ENCODE results near the gene ZBTB5. TPM values are rescaled to one million over a fixed set of nuclear protein-coding genes. Genes with fewer than 3 reads are reported as not detected.

ZBTB5 gene
- total and polyA plus RNA-seq, 9 of the 15 experiments (the other 6 are each of a cell fraction or from before 2014, with no cell fraction given), result 2.3 to 43.2 (median 15.5) TPM

GRCh38 chr9:37433867-37434371, 31.3 kb downstream of the ZBTB5 start (continued):
- TF ChIP-seq, protein P1, sequence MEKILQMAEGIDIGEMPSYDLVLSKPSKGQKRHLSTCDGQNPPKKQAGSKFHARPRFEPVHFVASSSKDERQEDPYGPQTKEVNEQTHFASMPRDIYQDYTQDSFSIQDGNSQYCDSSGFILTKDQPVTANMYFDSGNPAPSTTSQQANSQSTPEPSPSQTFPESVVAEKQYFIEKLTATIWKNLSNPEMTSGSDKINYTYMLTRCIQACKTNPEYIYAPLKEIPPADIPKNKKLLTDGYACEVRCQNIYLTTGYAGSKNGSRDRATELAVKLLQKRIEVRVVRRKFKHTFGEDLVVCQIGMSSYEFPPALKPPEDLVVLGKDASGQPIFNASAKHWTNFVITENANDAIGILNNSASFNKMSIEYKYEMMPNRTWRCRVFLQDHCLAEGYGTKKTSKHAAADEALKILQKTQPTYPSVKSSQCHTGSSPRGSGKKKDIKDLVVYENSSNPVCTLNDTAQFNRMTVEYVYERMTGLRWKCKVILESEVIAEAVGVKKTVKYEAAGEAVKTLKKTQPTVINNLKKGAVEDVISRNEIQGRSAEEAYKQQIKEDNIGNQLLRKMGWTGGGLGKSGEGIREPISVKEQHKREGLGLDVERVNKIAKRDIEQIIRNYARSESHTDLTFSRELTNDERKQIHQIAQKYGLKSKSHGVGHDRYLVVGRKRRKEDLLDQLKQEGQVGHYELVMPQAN (IDR thresholded peaks at IDR 0.05; ENCODE audit: borderline replicate concordance), result no peak
- TF ChIP-seq NFRKB (IDR thresholded peaks at IDR 0.05; ENCODE audit: low read depth), result no peak
- no peak for TF ChIP-seq HNRNPL (IDR thresholded peaks at IDR 0.05; ENCODE audit: low read depth, low read length)
- no peak for TF ChIP-seq ZBTB1 (CRISPR knock-in tag; IDR thresholded peaks at IDR 0.05; ENCODE audit: borderline replicate concordance, low read depth)
- no peak for TF ChIP-seq POLR2AphosphoS2 (IDR thresholded peaks at IDR 0.05; ENCODE audit: low read length)
- TF ChIP-seq POLR3A (IDR thresholded peaks at IDR 0.05; ENCODE audit: borderline replicate concordance, extremely low read depth, insufficient read depth, insufficient read length), result no peak

GRCh38 chr9:37432020-37432419, 33.2 kb downstream of the ZBTB5 start:
- Histone ChIP-seq H3K36me3 (ENCODE audit: control insufficient read depth, insufficient read depth, low read length) (peaks cover 99% of the 10 kb centered on the region), H3K27me3 (ENCODE audit: control insufficient read depth in 2 of 2, insufficient read depth in 2 of 2, low read length in 2 of 2) (no peaks in the 10 kb centered on the region), H3K4me2 (ENCODE audit: insufficient read depth, low read length) (no peak overlapping the region), H3K27ac (ENCODE audit: extremely low read depth, low read depth, low read length) (no peak overlapping the region), H3K4me1 (replicated peaks in 1 of 2; ENCODE audit: control insufficient read depth in 2 of 2, insufficient read depth in 2 of 2, low read length in 2 of 2) (peaks cover 0 to 4% of the 10 kb centered on the region in 2 experiments; a peak in 2 of 5 replicates), H3K9ac (ENCODE audit: insufficient read depth in 1 of 2, low read depth in 2 of 2, low read length in 2 of 2) (0 out of 4 replicates have a peak overlapping the region, but pooled peaks of 1 of the 2 experiments have one; percentile 15), H3K9me1 (ENCODE audit: control insufficient read depth, insufficient read depth, low read length) (no peaks in the 10 kb centered on the region), H3K4me3 (no peak overlapping the region), H3K9me3 (replicated peaks; ENCODE audit: control insufficient read depth, insufficient read depth, low read depth, low read length) (no peaks in the 10 kb centered on the region), H2AFZ (ENCODE audit: low read depth, low read length) (no peak overlapping the region), H4K20me1 (replicated peaks; ENCODE audit: control insufficient read depth, insufficient read depth, low read length) (peaks cover 14% of the 10 kb centered on the region), H3K79me2 (ENCODE audit: control insufficient read depth, insufficient read depth, low read length) (no peaks in the 10 kb centered on the region)
- ATAC-seq (no peak), FAIRE-seq (no peak), DNase-seq (ENCODE audit: extremely low read depth in 1 of 4, low spot score in 3 of 4) (no peak)
- ChIA-PET POLR2A (interaction anchor here (1.0 to 2.7 kb wide), 6 partner anchors 10 to 26 kb away, joined by 3 to 10 read pairs (median 4); partner anchors contain the start of gene GRHPR), CTCF (ENCODE audit: low intra/inter-chr PET ratio) (no interaction called here)
- intact Hi-C loops (cut with micrococcal nuclease) (no loop called here), in situ Hi-C loops (cut with MboI) (no loop called here)
- 88% methylated on average over 6 of the region's 6 CpGs for WGBS (ENCODE audit: insufficient coverage, low coverage, missing lambda C conversion rate)
- no TSS peak for BruUV-seq (replicated peaks)
- TF ChIP-seq SMARCA4 (IDR thresholded peaks at IDR 0.05) (no peak), SIX5 (IDR thresholded peaks at IDR 0.05; ENCODE audit: borderline replicate concordance in 1 of 2, insufficient read depth in 1 of 2, low read depth in 1 of 2, low read length in 2 of 2) (no peak), ELF4 (CRISPR knock-in tag; IDR thresholded peaks at IDR 0.05) (no peak), YBX1 (IDR thresholded peaks at IDR 0.05) (no peak), IFI16 (CRISPR knock-in tag; IDR thresholded peaks at IDR 0.05) (no peak), MYBL2 (IDR thresholded peaks at IDR 0.05; ENCODE audit: low read depth) (no peak), MYBL2 (CRISPR knock-in tag; IDR thresholded peaks at IDR 0.05; ENCODE audit: borderline replicate concordance) (no peak), GATA2 (CRISPR knock-in tag; IDR thresholded peaks at IDR 0.05) (no peak), POLR2H (tag; IDR thresholded peaks at IDR 0.05; ENCODE audit: low read depth) (no peak), KDM5B (IDR thresholded peaks at IDR 0.05; ENCODE audit: insufficient replicate concordance, low read depth, low read length) (no peak)
- TF ChIP-seq, protein P2, sequence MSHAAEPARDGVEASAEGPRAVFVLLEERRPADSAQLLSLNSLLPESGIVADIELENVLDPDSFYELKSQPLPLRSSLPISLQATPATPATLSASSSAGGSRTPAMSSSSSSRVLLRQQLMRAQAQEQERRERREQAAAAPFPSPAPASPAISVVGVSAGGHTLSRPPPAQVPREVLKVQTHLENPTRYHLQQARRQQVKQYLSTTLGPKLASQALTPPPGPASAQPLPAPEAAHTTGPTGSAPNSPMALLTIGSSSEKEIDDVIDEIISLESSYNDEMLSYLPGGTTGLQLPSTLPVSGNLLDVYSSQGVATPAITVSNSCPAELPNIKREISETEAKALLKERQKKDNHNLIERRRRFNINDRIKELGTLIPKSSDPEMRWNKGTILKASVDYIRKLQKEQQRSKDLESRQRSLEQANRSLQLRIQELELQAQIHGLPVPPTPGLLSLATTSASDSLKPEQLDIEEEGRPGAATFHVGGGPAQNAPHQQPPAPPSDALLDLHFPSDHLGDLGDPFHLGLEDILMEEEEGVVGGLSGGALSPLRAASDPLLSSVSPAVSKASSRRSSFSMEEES (CRISPR knock-in tag; IDR thresholded peaks at IDR 0.05), result no peak

All from K562 (cell line).